GM19025 (cell line): ENCODE data around the gene CDC23.
"Not testable (repeated sequence)": the region's sequence is repeated elsewhere in the genome, so short reads cannot be mapped to it uniquely, and the experiment has no call there.

ENCODE experiments used
- ATAC-seq: cut with Tn5 transposase; IDR thresholded peaks from one replicate; pipeline ENCODE4 v1.9.1; 2021; ENCODE audit warnings: mild to moderate bottlenecking, low read depth, moderate library complexity; ENCODE audit not compliant: unreplicated experiment

The CDC23 gene

DNA sequence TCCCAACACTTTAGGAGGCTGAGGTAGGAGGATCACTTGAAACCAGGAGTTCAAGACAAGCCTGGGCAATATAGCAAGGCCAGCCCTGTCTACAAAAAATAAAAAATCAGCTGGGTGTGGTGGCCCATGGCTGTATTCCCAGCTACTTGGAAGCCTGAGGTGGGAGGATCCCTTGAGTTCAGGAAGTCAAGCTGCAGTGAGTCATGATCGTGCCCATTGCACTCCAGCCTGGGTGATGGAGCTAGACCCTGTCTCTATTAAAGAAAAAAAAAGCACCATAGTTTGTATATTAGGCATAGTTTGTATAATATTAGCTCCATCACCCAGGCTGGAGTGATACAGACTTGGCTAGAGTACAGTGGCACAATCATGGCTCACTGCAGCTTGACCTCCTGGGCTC lies 64.3 kb downstream of the CDC23 start:
- no peak for ATAC-seq

DNA sequence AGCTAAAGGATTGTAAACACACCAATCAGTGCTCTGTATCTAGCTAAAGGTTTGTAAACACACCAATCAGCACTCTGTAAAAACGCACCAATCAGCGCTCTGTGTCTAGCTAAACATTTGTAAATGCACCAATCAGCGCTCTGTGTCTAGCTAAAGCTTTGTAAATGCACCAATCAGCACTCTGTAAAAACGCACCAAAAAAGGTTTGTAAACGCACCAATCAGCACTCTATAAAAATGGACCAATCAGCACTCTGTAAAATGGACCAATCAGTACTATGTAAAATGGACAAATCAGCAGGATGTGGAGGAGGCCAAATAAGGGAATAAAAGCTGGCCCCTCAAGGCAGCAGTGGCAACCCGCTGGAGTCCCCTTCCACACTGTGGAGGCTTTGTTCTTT lies 69.5 kb downstream of the CDC23 start:
- ATAC-seq = not testable (repeated sequence)

DNA sequence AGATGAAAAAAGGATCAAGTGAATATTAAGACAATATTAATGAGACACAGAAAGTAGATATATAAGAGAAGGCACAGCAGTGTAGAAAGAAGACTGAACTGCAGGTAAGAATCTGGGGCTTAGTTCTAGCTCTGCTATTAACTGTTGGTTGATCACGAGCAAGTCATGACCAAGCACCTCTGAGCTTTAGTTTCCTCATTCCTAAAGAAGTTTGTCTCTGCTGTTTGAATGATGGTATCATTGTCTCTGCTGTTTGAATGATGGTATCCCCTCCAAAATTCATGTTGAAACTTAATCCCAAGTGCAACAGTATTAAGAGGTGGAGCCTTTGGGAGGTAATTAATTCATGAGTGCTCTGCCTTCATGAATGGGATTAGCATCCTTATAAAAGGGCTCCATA lies 71.4 kb downstream of the CDC23 start:
- no peak for ATAC-seq

DNA sequence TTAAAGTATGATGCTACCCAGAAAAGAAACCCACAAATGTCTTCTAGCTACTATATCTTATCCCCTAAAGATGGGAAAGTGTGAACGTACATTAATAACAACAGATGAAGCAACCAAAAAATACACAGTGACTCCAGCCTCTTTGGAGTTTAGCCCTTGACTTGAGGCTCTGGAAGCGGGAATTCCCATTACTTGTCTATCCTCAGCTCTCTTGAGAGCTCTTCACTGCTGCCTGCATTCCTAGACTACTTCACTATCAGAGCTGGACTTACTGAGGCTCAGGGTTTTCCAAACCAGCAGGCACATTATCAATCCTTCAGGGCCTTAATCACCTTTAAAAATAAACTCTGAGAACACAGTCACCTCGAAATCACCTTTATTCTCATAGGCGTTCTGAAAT lies 72.9 kb downstream of the CDC23 start:
- no peak for ATAC-seq

DNA sequence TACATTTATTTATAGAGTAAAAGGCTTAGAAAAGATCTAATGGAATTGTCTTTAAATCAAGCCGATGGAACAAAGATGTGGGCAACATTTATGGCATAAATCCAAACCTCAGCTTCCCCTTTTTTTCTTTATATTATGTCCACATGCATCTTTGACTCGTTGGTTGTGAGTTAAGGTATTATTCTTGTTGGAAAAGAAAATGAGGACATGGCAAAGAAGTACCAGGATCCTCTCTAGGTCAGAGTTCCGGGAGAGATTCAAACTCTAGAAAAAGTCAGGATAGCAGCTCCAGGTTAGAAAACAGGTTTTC lies 73.4 kb downstream of the CDC23 start:
- no peak for ATAC-seq

DNA sequence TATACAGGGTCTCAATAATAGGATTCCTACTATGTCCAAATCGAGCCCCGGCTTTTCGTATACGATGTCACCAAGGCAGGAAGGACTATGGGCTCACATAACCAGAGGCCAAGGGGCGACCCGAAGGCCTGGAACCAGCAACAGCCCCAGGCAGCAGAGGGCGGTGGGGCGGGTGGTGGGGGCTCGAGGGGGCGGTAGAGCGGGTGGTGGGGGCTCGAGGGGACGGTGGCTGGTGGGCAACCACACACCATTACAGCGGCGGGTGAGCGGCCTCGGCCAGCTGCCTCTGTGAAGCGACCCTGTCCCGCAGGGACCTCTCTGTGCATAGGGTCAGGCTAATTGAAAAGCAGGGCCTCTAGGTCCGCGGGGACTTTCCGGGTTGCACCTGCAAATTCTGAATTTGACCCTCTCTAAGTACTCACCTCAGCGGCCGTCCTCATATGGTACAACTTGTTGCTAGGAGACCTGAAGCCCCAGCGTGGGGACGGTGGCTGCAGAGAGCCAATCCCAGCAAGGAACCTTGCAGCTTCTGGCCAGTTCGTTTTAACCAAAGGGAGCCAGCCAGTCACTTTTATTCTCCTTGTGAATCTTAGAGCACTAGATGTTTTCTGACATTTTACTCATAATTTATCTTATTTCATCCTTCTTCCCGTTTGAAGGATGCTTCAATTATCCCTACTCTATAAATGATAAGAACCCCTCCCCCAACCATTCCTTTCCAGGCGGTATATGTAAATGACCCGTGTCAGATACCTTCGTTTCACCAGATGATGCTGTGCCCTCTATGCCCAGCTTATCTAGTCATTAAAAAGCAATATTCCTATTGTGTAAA lies 74.0 kb downstream of the CDC23 start, which contains the start of gene NME5:
Gene NME5 (minus strand): TSS at position 480 of the 832 bp plus-strand sequence. CDS start 648 bp downstream, outside the sequence.
- ATAC-seq = no peak
